SK-N-SH (cell line): ENCODE data around the gene PEDS1. TPM values are rescaled to one million over a fixed set of nuclear protein-coding genes. Genes with fewer than 3 reads are reported as not detected.
A peak's percentile ranks its signal among the peaks of the same experiment; 100 is the strongest.

Source experiments
- CTCF ChIA-PET: fragments of 300-600, 350-600 bp; formaldehyde crosslinking; extraction: SDS; loops from one replicate; lab custom pipeline; 2021; lab: Yijun Ruan, JAX
- POLR2A ChIA-PET: fragments of 350-600 bp; sonication (Branson Sonifier 250); formaldehyde crosslinking; extraction: SDS; loops from one replicate; lab custom pipeline; 2020; ENCODE audit warnings: antibody characterized with exemption, inconsistent platforms; lab: Yijun Ruan, JAX
- DNase-seq: peaks from one replicate; pipeline ENCODE4 v3.0.0; 2012
- H2AFZ ChIP-seq: fragments of 200-600 bp; sonication (generic); 2 replicates; pipeline ENCODE4 v1.8.1; 2016; ENCODE audit warnings: antibody characterized with exemption, mild to moderate bottlenecking, low read depth
- H3F3A ChIP-seq: fragments of 200-600 bp; sonication (generic); replicated peaks from 2 replicates; pipeline ENCODE3; 2016; ENCODE audit warnings: antibody characterized with exemption, mild to moderate bottlenecking; ENCODE audit not compliant: insufficient read depth
- H3K27ac ChIP-seq, 2 experiments: fragments of 200-500 bp in 1 of 2; fragments of 200-600 bp in 1 of 2; sonication (Bioruptor generic) in 1 of 2; sonication (generic), shearing (Covaris generic) in 1 of 2; 2 replicates each; pipeline versions ENCODE4 v1.5.1 to v1.6.1; 2014 to 2016; ENCODE audit warnings: low read depth in 2 of 2, inconsistent platforms in 1 of 2, low read length in 1 of 2, mild to moderate bottlenecking in 1 of 2, mixed read lengths in 1 of 2
- H3K27me3 ChIP-seq: fragments of 200-600 bp; sonication (generic), shearing (Covaris generic); 2 replicates; pipeline ENCODE4 v1.6.1; 2016; ENCODE audit warnings: mixed run types; ENCODE audit not compliant: insufficient read depth
- H3K36me3 ChIP-seq, 2 experiments: fragments of 200-500 bp in 1 of 2; fragments of 200-600 bp in 1 of 2; sonication (Bioruptor generic) in 1 of 2; sonication (generic) in 1 of 2; replicated peaks in 1 of 2; 2 replicates each; pipeline versions ENCODE3 to v1.5.1; 2014 to 2016; ENCODE audit warnings: low read length in 1 of 2, mild to moderate bottlenecking in 1 of 2; ENCODE audit not compliant: insufficient read depth in 2 of 2, control insufficient read depth in 1 of 2
- H3K4me1 ChIP-seq, 2 experiments: fragments of 200-500 bp in 1 of 2; fragments of 200-600 bp in 1 of 2; sonication (Bioruptor generic) in 1 of 2; sonication (generic), shearing (Covaris generic) in 1 of 2; 2 replicates each; pipeline versions ENCODE4 v1.5.1 to v1.6.1; 2014 to 2016; ENCODE audit warnings: low read depth in 1 of 2, low read length in 1 of 2, mixed run types in 1 of 2; ENCODE audit not compliant: insufficient read depth in 2 of 2, control insufficient read depth in 1 of 2
- H3K4me2 ChIP-seq: fragments of 200-600 bp; sonication (generic), shearing (Covaris generic); 2 replicates; pipeline ENCODE4 v1.6.1; 2017; ENCODE audit warnings: mixed run types
- H3K4me3 ChIP-seq, 2 experiments: fragments of 200-500 bp in 1 of 2; fragments of 200-600 bp in 1 of 2; sonication (Bioruptor generic) in 1 of 2; sonication (generic), shearing (Covaris generic) in 1 of 2; 2 replicates each; pipeline versions ENCODE4 v1.5.1 to v1.8.1; 2014 to 2016; ENCODE audit warnings: low read depth in 2 of 2, inconsistent platforms in 1 of 2, low read length in 1 of 2, mild to moderate bottlenecking in 1 of 2, mixed read lengths in 1 of 2, moderate library complexity in 1 of 2
- H3K79me2 ChIP-seq: fragments of 200-600 bp; sonication (generic); 2 replicates; pipeline ENCODE4 v1.8.1; 2017; ENCODE audit warnings: mild to moderate bottlenecking; ENCODE audit not compliant: insufficient read depth
- H3K9ac ChIP-seq: fragments of 200-600 bp; sonication (generic); 2 replicates; pipeline ENCODE4 v1.6.1; 2017; ENCODE audit warnings: mixed run types
- H3K9me2 ChIP-seq: fragments of 200-600 bp; sonication (generic); 2 replicates; pipeline ENCODE4 v1.6.1; 2017; ENCODE audit warnings: mixed run types
- H3K9me3 ChIP-seq: fragments of 200-600 bp; sonication (generic); 2 replicates; pipeline ENCODE4 v1.6.1; 2017; ENCODE audit warnings: mixed run types, mild to moderate bottlenecking, moderate library complexity
- H4K20me1 ChIP-seq: fragments of 200-600 bp; sonication (generic); 2 replicates; pipeline ENCODE4 v1.6.1; 2017; ENCODE audit warnings: mild to moderate bottlenecking, mixed run types; ENCODE audit not compliant: insufficient read depth
- ELF1 ChIP-seq: IDR thresholded peaks from 2 replicates; pipeline ENCODE4 v1.4.0; 2012
- FOSL2 ChIP-seq: IDR thresholded peaks from 2 replicates; pipeline ENCODE4 v1.4.0; 2012; ENCODE audit warnings: low read depth, mild to moderate bottlenecking, moderate library complexity, borderline replicate concordance
- FOXJ3 ChIP-seq: sonication (generic); formaldehyde crosslinking; IDR thresholded peaks from 2 replicates; pipeline ENCODE4 v1.5.1; 2020; ENCODE audit warnings: mild to moderate bottlenecking, missing genetic modification reagents
- GABPA ChIP-seq: IDR thresholded peaks from 2 replicates; pipeline ENCODE4 v1.4.0; 2012; ENCODE audit warnings: low read depth, mild to moderate bottlenecking
- GATA2 ChIP-seq: sonication (generic); formaldehyde crosslinking; IDR thresholded peaks from 2 replicates; pipeline ENCODE4 v1.5.0; 2020; ENCODE audit warnings: mild to moderate bottlenecking, missing genetic modification reagents
- MXI1 ChIP-seq: IDR thresholded peaks from 2 replicates; pipeline ENCODE4 v1.6.1; 2012; ENCODE audit warnings: mild to moderate bottlenecking, low read depth, low read length, improper control_type of control experiment
- NFIC ChIP-seq: IDR thresholded peaks from 2 replicates; pipeline ENCODE4 v1.4.0; 2012; ENCODE audit warnings: borderline replicate concordance
- RAD21 ChIP-seq: IDR thresholded peaks from 2 replicates; pipeline ENCODE4 v1.6.1; 2012; ENCODE audit warnings: mild to moderate bottlenecking, low read length
- RFX5 ChIP-seq: IDR thresholded peaks from 2 replicates; pipeline ENCODE4 v1.6.1; 2012; ENCODE audit warnings: mild to moderate bottlenecking, improper control_type of control experiment, low read length
- SIN3A ChIP-seq: IDR thresholded peaks from 2 replicates; pipeline ENCODE4 v1.6.1; 2012; ENCODE audit warnings: low read depth, mild to moderate bottlenecking, low read length, moderate library complexity, borderline replicate concordance
- TAF1 ChIP-seq: IDR thresholded peaks from 2 replicates; pipeline ENCODE4 v1.6.1; 2012; ENCODE audit warnings: low read depth, mild to moderate bottlenecking, low read length, moderate library complexity, borderline replicate concordance
- TCF12 ChIP-seq: IDR thresholded peaks from 2 replicates; pipeline ENCODE4 v1.4.0; 2012
- WGBS: methylation state at CpG from one replicate; pipeline ENCODE4 v1.1.6; 2017; ENCODE audit warnings: low lambda C conversion rate; 5-methylcytosine and 5-hydroxymethylcytosine counted together
- polyA plus RNA-seq, 3 experiments: library from polyadenylated mRNA; depleted of rRNA; stranded (reverse); fragments of >200 nt; gene quantifications; 2 replicates each; pipeline ENCODE4 v1.2.3, GENCODE V29; 2012
- TF ChIP-seq, protein P1 (sequence below): IDR thresholded peaks from 2 replicates; pipeline ENCODE4 v1.4.0; 2012; ENCODE audit warnings: low read depth, borderline replicate concordance
- TF ChIP-seq, protein P2 (sequence below): fragments of 200-600 bp; sonication (generic); IDR thresholded peaks from 2 replicates; pipeline ENCODE4 v1.6.1; 2017; ENCODE audit warnings: antibody characterized with exemption, mild to moderate bottlenecking, moderate library complexity
- TF ChIP-seq, protein P3 (sequence below): IDR thresholded peaks from 2 replicates; pipeline ENCODE4; 2012
- TF ChIP-seq, protein P4 (sequence below): fragments of 150-350 bp; IDR thresholded peaks from 2 replicates; pipeline ENCODE4 v1.6.1; 2017; ENCODE audit warnings: antibody characterized with exemption, low read length, low read depth, borderline replicate concordance

The PEDS1 gene
- polyA plus RNA-seq, 1 of the 3 experiments (the other 2 are of a cell fraction), result 18.3 TPM

DNA sequence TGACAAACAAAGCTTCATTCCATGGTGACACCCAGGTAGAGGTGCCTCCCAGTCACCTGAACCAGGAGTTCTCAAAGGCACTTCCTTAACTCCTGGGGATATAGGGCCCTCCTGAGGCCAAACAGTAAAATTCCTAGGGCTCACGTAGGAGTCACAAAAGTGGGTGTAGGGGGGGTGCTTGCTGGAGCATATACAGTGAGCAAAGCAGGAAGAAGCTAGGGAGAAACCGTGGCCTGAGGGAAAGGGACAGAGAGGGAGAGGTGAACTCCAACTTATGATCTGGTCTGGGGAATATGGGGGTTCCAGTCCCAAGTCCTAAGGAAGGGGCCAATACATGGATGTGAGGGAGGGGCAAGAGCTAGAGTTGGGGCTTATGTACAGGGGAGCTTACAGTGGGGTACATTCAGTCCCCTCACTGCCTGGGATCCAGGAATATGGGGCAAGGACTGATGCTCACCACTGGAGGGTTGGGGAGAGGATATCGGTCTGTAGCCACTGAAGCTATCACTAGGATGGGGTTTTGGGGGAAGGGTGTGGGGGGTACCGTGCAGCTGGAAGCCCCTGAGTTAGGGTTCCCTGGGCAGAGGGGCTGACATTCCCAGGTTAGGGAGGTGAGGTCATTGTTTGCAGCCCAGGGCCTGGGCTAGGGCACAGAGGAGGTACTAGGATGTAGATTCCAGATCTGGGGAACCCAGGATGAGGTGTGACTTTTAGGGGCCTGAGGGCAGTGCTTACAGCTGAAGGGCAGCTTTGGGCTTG, 950 bp downstream of the PEDS1 start:
- Histone ChIP-seq H3K27ac (peak overlapping the region in 1 of 2 experiments; percentile 74; a peak in 1 of 4 replicates), H3K9me3 (no peaks in the 10 kb centered on the region), H3K27me3 (no peaks in the 10 kb centered on the region), H3K4me2 (peak overlapping the region; percentile 99), H3K9me2 (no peaks in the 10 kb centered on the region), H3K9ac (peak overlapping the region; percentile 94), H2AFZ (peak overlapping the region; percentile 79; the same call in 1 of the 2 replicates), H3K79me2 (peaks cover 59% of the 10 kb centered on the region), H3K4me3 (peak overlapping the region; percentile 78 to 97), H3K36me3 (no peaks in the 10 kb centered on the region), H3F3A (no peaks in the 10 kb centered on the region), H4K20me1 (0 out of 2 replicates have a peak, but pooled peaks cover 3% of the 10 kb centered on the region), H3K4me1 (peaks cover 4 to 32% of the 10 kb centered on the region in 2 experiments; a peak in 2 of 4 replicates)
- TF ChIP-seq, protein P1, sequence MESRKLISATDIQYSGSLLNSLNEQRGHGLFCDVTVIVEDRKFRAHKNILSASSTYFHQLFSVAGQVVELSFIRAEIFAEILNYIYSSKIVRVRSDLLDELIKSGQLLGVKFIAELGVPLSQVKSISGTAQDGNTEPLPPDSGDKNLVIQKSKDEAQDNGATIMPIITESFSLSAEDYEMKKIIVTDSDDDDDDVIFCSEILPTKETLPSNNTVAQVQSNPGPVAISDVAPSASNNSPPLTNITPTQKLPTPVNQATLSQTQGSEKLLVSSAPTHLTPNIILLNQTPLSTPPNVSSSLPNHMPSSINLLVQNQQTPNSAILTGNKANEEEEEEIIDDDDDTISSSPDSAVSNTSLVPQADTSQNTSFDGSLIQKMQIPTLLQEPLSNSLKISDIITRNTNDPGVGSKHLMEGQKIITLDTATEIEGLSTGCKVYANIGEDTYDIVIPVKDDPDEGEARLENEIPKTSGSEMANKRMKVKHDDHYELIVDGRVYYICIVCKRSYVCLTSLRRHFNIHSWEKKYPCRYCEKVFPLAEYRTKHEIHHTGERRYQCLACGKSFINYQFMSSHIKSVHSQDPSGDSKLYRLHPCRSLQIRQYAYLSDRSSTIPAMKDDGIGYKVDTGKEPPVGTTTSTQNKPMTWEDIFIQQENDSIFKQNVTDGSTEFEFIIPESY, result no peak
- TF ChIP-seq MXI1 (no peak), RAD21 (0 out of 2 replicates have a peak, but pooled peaks have one; percentile 18), SIN3A (no peak), TCF12 (no peak), GATA2 (CRISPR knock-in tag) (no peak)
- TF ChIP-seq, protein P2, sequence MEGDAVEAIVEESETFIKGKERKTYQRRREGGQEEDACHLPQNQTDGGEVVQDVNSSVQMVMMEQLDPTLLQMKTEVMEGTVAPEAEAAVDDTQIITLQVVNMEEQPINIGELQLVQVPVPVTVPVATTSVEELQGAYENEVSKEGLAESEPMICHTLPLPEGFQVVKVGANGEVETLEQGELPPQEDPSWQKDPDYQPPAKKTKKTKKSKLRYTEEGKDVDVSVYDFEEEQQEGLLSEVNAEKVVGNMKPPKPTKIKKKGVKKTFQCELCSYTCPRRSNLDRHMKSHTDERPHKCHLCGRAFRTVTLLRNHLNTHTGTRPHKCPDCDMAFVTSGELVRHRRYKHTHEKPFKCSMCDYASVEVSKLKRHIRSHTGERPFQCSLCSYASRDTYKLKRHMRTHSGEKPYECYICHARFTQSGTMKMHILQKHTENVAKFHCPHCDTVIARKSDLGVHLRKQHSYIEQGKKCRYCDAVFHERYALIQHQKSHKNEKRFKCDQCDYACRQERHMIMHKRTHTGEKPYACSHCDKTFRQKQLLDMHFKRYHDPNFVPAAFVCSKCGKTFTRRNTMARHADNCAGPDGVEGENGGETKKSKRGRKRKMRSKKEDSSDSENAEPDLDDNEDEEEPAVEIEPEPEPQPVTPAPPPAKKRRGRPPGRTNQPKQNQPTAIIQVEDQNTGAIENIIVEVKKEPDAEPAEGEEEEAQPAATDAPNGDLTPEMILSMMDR, result peak; percentile 16; the same call in 1 of the 2 replicates
- ChIA-PET POLR2A (interaction anchor here (0.8 to 2.0 kb wide), 6 partner anchors 14 to 40 kb away, joined by 3 to 16 read pairs (median 5); partner anchors contain the start of genes CEBPB and UBE2V1), CTCF (interaction anchor here (0.8 to 14.6 kb wide), 12 partner anchors 8 to 174 kb away, joined by 3 to 113 read pairs (median 6); partner anchors contain the start of gene UBE2V1)
- DNase-seq, result no peak
- 22% methylated on average over 4 of the region's 4 CpGs for WGBS

DNA sequence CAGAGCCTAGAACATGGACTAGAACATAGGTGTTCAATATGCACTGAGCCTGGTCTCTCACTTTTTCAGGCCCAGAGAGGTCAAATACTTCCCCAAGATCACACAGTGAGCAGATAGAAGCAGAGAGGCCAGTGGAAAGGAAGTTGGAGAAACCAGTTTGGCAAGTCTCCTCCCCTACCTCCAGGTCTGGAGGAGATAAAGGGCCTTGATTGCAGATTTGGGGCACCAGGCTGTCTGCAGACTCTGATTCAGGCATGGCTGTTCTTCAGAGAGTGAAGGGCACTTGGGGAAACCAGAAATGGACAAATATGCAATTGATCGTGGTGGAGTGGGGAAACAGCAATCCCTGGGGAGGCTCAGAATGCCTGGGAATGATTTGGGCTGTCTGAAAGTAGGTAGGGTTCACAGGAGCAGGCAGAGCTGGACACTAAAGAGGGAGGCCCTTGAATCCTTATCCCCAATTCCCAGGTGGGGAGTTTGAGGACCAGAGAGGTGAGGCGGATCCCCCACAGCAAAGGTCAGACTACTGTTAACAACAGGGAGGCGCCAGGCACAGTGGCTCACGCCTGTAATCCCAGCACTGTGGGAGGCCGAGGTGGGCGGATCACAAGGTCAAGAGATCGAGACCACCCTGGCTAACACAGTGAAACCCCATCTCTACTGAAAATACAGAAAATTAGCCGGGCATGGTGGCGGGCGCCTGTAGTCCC, 2.3 kb downstream of the PEDS1 start:
- ChIA-PET POLR2A (no interaction called here), CTCF (interaction anchor here (1.1 to 14.6 kb wide), 7 partner anchors 9 to 39 kb away, joined by 3 to 113 read pairs (median 6); partner anchors contain the start of gene UBE2V1)
- no peak overlapping the region for H3K27ac ChIP-seq
- peaks cover 72% of the 10 kb centered on the region for H3K79me2 ChIP-seq
- H3K9me2 ChIP-seq, result no peaks in the 10 kb centered on the region
- no peak overlapping the region for H3K4me3 ChIP-seq
- no peak for DNase-seq
- H3K9me3 ChIP-seq, result no peaks in the 10 kb centered on the region
- no peak overlapping the region for H2AFZ ChIP-seq
- 0 out of 2 replicates have a peak, but pooled peaks cover 3% of the 10 kb centered on the region for H4K20me1 ChIP-seq
- no peak overlapping the region for H3K9ac ChIP-seq
- H3K27me3 ChIP-seq, result no peaks in the 10 kb centered on the region
- WGBS, result 92% methylated on average over 9 of the region's 10 CpGs
- peak overlapping the region; percentile 37; the same call in 1 of the 2 replicates for H3K4me2 ChIP-seq
- no peaks in the 10 kb centered on the region for H3F3A ChIP-seq
- no peaks in the 10 kb centered on the region for H3K36me3 ChIP-seq
- peaks cover 14 to 32% of the 10 kb centered on the region in 2 experiments; a peak in 2 of 4 replicates for H3K4me1 ChIP-seq
- TF ChIP-seq, protein P1, result no peak
- TF ChIP-seq, protein P3, sequence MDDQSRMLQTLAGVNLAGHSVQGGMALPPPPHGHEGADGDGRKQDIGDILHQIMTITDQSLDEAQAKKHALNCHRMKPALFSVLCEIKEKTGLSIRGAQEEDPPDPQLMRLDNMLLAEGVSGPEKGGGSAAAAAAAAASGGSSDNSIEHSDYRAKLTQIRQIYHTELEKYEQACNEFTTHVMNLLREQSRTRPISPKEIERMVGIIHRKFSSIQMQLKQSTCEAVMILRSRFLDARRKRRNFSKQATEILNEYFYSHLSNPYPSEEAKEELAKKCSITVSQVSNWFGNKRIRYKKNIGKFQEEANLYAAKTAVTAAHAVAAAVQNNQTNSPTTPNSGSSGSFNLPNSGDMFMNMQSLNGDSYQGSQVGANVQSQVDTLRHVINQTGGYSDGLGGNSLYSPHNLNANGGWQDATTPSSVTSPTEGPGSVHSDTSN, result no peak
- TF ChIP-seq TAF1, result no peak
- no peak for TF ChIP-seq NFIC
- TF ChIP-seq ELF1, result no peak
- no peak for TF ChIP-seq FOXJ3
- no peak for TF ChIP-seq GABPA
- TF ChIP-seq FOSL2, result no peak
- TF ChIP-seq, protein P4, sequence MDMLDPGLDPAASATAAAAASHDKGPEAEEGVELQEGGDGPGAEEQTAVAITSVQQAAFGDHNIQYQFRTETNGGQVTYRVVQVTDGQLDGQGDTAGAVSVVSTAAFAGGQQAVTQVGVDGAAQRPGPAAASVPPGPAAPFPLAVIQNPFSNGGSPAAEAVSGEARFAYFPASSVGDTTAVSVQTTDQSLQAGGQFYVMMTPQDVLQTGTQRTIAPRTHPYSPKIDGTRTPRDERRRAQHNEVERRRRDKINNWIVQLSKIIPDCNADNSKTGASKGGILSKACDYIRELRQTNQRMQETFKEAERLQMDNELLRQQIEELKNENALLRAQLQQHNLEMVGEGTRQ, result no peak
- no peak for TF ChIP-seq RFX5
